ENCODE results near the gene LRBA.

GRCh38 chr4:151035328-151035727 lies 20.2 kb upstream of the LRBA start:
- TF ChIP-seq EZH2 (IDR thresholded peaks at IDR 0.05; ENCODE audit: low read depth) (no peak), CTCF (conservative IDR thresholded peaks at IDR 0.05) (no peak)

All from PC-9 (cell line).